ENCODE measurements around the gene SOBP. TPM values are rescaled to one million over a fixed set of nuclear protein-coding genes. Genes with fewer than 3 reads are reported as not detected.

Gene SOBP
- total and polyA plus RNA-seq, 2 experiments from 2014 or later, result 1.5 to 3.0 TPM

DNA sequence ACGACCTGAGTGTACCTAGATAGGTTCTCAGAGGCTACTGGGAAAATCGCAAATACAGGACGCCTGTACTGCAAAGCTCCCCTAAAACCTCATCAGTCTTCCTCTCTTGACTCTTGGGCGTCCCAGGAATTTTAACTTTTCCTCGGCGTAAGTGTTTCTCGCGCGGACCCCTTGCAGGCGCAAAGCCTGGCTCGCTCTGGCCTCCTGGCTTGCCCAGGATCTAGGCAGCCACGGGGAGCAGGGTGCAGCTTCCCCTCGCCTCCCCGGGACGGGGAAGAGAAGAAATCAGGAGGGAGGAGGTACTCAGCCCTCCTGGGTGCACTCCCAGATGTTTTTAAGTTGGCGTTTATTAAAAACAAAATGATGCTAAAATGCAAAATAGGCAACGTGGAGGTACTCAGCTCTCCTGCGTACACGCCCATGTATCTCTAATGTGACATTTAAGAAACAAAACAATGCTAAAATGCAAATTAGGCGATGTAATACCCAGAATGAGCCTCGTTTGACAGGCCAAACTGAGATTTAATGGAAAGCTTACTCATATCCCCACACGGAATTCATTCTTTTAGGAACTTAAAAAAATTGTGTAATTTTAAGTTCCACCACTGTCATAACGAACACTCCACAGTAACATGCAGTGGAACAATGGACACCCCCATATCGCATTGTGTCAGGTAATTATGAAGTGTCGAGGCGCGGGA is 1.6 kb upstream of the SOBP start:
- Histone ChIP-seq H3K27me3 (ENCODE audit: insufficient read depth) (peaks cover 75% of the 10 kb centered on the region), H3K4me3 (peak overlapping the region; percentile 94), H3K79me2 (replicated peaks; ENCODE audit: insufficient read depth) (0 out of 2 replicates have a peak, but pooled peaks cover 5% of the 10 kb centered on the region), H4K20me1 (replicated peaks; ENCODE audit: insufficient read depth) (no peaks in the 10 kb centered on the region), H3K27ac (ENCODE audit: low read depth) (no peak overlapping the region), H3F3A (replicated peaks; ENCODE audit: low read depth) (0 out of 2 replicates have a peak, but pooled peaks cover 9% of the 10 kb centered on the region), H3K4me1 (ENCODE audit: insufficient read depth) (peaks cover 25% of the 10 kb centered on the region), H3K36me3 (ENCODE audit: insufficient read depth) (no peaks in the 10 kb centered on the region), H3K9me2 (ENCODE audit: insufficient read depth) (no peaks in the 10 kb centered on the region), H2AFZ (peak overlapping the region; percentile 98), H3K4me2 (peak overlapping the region; percentile 100)
- no peaks in the 10 kb centered on the region; the same call in 2 of the 3 replicates for H3K36me3 Mint-ChIP-seq (ENCODE audit: low read depth)
- no peak for TF ChIP-seq ZNF331 (CRISPR knock-in tag; IDR thresholded peaks at IDR 0.05; ENCODE audit: low read depth)
- TF ChIP-seq, protein P1, sequence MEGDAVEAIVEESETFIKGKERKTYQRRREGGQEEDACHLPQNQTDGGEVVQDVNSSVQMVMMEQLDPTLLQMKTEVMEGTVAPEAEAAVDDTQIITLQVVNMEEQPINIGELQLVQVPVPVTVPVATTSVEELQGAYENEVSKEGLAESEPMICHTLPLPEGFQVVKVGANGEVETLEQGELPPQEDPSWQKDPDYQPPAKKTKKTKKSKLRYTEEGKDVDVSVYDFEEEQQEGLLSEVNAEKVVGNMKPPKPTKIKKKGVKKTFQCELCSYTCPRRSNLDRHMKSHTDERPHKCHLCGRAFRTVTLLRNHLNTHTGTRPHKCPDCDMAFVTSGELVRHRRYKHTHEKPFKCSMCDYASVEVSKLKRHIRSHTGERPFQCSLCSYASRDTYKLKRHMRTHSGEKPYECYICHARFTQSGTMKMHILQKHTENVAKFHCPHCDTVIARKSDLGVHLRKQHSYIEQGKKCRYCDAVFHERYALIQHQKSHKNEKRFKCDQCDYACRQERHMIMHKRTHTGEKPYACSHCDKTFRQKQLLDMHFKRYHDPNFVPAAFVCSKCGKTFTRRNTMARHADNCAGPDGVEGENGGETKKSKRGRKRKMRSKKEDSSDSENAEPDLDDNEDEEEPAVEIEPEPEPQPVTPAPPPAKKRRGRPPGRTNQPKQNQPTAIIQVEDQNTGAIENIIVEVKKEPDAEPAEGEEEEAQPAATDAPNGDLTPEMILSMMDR (conservative IDR thresholded peaks at IDR 0.05; ENCODE audit: low read depth in 2 of 2), result no peak
- no peak for TF ChIP-seq EZH2phosphoT487 (IDR thresholded peaks at IDR 0.05; ENCODE audit: unreplicated experiment)
- no peak overlapping the region; the same call in 1 of the 3 replicates for H3K4me3 Mint-ChIP-seq
- H3K27me3 Mint-ChIP-seq (ENCODE audit: insufficient read depth, low read depth, poor library complexity), result peaks cover 36% of the 10 kb centered on the region
- no peak for DNase-seq (ENCODE audit: low spot score)
- ATAC-seq, result no peak
- peaks cover 12% of the 10 kb centered on the region for H3K4me1 Mint-ChIP-seq
- H3K9me3 Mint-ChIP-seq, result no peaks in the 10 kb centered on the region; the same call in 2 of the 3 replicates
- no peak overlapping the region for H3K27ac Mint-ChIP-seq

DNA sequence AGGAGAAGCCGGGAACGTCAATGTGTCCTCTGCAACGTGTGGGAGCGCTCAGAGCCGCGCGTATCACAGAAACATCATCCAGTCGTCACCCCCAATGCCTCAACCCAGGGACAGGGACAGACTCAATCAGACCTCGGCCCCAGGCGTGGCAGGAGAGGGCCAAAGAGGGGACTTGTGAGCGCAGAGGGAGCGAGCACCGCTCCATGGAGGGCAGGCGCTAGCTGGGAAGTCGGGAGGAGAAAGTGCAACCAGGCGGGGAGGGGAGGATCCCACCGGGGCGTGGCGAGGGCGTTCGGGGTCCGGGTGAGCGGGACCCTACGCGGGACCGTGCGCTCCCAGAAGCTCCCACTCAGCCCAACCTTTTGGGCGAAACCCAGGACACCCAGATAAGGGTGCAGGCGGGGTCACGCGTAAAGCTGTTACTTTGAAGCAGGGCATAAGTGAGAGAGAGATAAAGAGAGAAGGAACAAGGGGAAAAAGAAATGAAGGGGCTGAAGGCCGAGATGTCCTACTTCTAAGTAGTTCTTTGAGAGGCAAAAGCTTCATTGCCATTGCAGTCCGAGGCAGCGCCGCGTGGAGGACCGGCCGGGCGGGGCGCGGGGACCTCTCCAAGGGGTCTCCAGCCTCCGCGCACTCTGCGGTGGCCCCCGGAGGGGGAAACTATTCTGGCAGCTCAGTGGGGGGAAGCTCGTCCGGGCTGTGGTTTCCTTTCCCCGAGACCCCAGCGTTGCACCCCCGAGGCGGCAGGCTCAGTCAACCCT is 862 bp upstream of the SOBP start:
- H2AFZ ChIP-seq, result peak overlapping the region; percentile 98
- ATAC-seq (peak; percentile 64), DNase-seq (ENCODE audit: low spot score) (peak; percentile 86)
- H3K9me2 ChIP-seq (ENCODE audit: insufficient read depth), result no peaks in the 10 kb centered on the region
- Mint-ChIP-seq H3K27ac (no peak overlapping the region), H3K9me3 (no peaks in the 10 kb centered on the region; the same call in 2 of the 3 replicates), H3K4me1 (peaks cover 12% of the 10 kb centered on the region), H3K36me3 (ENCODE audit: low read depth) (no peaks in the 10 kb centered on the region; the same call in 2 of the 3 replicates), H3K4me3 (no peak overlapping the region; the same call in 1 of the 3 replicates), H3K27me3 (ENCODE audit: insufficient read depth, low read depth, poor library complexity) (peaks cover 36% of the 10 kb centered on the region)
- no peak overlapping the region for H3K27ac ChIP-seq (ENCODE audit: low read depth)
- H3K79me2 ChIP-seq (replicated peaks; ENCODE audit: insufficient read depth), result 0 out of 2 replicates have a peak, but pooled peaks cover 5% of the 10 kb centered on the region
- H4K20me1 ChIP-seq (replicated peaks; ENCODE audit: insufficient read depth), result no peaks in the 10 kb centered on the region
- peaks cover 29% of the 10 kb centered on the region for H3K4me1 ChIP-seq (ENCODE audit: insufficient read depth)
- H3F3A ChIP-seq (replicated peaks; ENCODE audit: low read depth), result 0 out of 2 replicates have a peak, but pooled peaks cover 9% of the 10 kb centered on the region
- peak overlapping the region; percentile 94 for H3K4me3 ChIP-seq
- H3K27me3 ChIP-seq (ENCODE audit: insufficient read depth), result peaks cover 80% of the 10 kb centered on the region
- no peak for TF ChIP-seq STAT1 (IDR thresholded peaks at IDR 0.05; ENCODE audit: unreplicated experiment)
- no peak for TF ChIP-seq ZNF331 (CRISPR knock-in tag; IDR thresholded peaks at IDR 0.05; ENCODE audit: low read depth)
- TF ChIP-seq JUNB (IDR thresholded peaks at IDR 0.05; ENCODE audit: unreplicated experiment), result no peak
- TF ChIP-seq ZNF114 (CRISPR knock-in tag; IDR thresholded peaks at IDR 0.05), result no peak
- TF ChIP-seq NANOG (IDR thresholded peaks at IDR 0.05; ENCODE audit: borderline replicate concordance), result no peak
- TF ChIP-seq, protein P2, sequence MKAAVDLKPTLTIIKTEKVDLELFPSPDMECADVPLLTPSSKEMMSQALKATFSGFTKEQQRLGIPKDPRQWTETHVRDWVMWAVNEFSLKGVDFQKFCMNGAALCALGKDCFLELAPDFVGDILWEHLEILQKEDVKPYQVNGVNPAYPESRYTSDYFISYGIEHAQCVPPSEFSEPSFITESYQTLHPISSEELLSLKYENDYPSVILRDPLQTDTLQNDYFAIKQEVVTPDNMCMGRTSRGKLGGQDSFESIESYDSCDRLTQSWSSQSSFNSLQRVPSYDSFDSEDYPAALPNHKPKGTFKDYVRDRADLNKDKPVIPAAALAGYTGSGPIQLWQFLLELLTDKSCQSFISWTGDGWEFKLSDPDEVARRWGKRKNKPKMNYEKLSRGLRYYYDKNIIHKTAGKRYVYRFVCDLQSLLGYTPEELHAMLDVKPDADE (IDR thresholded peaks at IDR 0.05), result no peak
- peak; percentile 31 for TF ChIP-seq EZH2 (IDR thresholded peaks at IDR 0.05; ENCODE audit: low read depth, unreplicated experiment)
- TF ChIP-seq, protein P1 (conservative IDR thresholded peaks at IDR 0.05; ENCODE audit: low read depth in 2 of 2), result 0 out of 4 replicates have a peak, but pooled peaks of 1 of the 2 experiments have one; percentile 3
- H3K4me2 ChIP-seq, result peak overlapping the region; percentile 100
- no peaks in the 10 kb centered on the region for H3K36me3 ChIP-seq (ENCODE audit: insufficient read depth)
